Measurements from ENCODE around the gene GNB1L. TPM values are rescaled to one million over a fixed set of nuclear protein-coding genes. Genes with fewer than 3 reads are reported as not detected.

GNB1L gene
- total and polyA plus RNA-seq, 4 donors = 4.5 to 9.3 (median 6.7) TPM

- H3K9ac ChIP-seq (ENCODE audit: insufficient read depth in 1 of 2, low read length in 2 of 2) = no peak overlapping the region
- no peaks in the 10 kb centered on the region for H3K9me3 ChIP-seq (ENCODE audit: control insufficient read depth in 4 of 4, insufficient read depth in 3 of 4, low read length in 3 of 4)
- H3K4me1 ChIP-seq (ENCODE audit: control insufficient read depth in 5 of 5, insufficient read depth in 5 of 5, low read length in 5 of 5) = peaks cover 0 to 22% (median 0%) of the 10 kb centered on the region in 5 donors
- TF ChIP-seq CTCF (IDR thresholded peaks at IDR 0.05; ENCODE audit: control extremely low read depth, extremely low read depth) = no peak
- no peak overlapping the region for H3K27ac ChIP-seq (ENCODE audit: low read depth in 1 of 2, low read length in 1 of 2)
- H3K27me3 ChIP-seq (ENCODE audit: control insufficient read depth in 3 of 3, insufficient read depth in 3 of 3, low read length in 2 of 3) = no peaks in the 10 kb centered on the region
- DNase-seq = no peak
- H3K4me3 ChIP-seq = no peak overlapping the region
- peaks cover 0 to 3% (median 0%) of the 10 kb centered on the region in 4 donors for H3K36me3 ChIP-seq (ENCODE audit: control insufficient read depth in 4 of 4, insufficient read depth in 4 of 4, low read length in 4 of 4)
- 92 to 94% methylated on average over 20 of the region's 20 CpGs for WGBS, 2 donors
- no peak for ATAC-seq (ENCODE audit: insufficient read depth, low FRiP score)
Observed at GRCh38 chr22:19821523-19822300, 33.0 kb downstream of the GNB1L start.

GRCh38 chr22:19820880-19821522 is 33.7 kb downstream of the GNB1L start:
- Histone ChIP-seq H3K4me1 (ENCODE audit: control insufficient read depth in 5 of 5, insufficient read depth in 5 of 5, low read length in 5 of 5) (peaks cover 0 to 29% (median 0%) of the 10 kb centered on the region in 5 donors), H3K36me3 (ENCODE audit: control insufficient read depth in 4 of 4, insufficient read depth in 4 of 4, low read length in 4 of 4) (peaks cover 0 to 3% (median 0%) of the 10 kb centered on the region in 4 donors), H3K9ac (ENCODE audit: insufficient read depth in 1 of 2, low read length in 2 of 2) (no peak overlapping the region), H3K9me3 (ENCODE audit: control insufficient read depth in 4 of 4, insufficient read depth in 3 of 4, low read length in 3 of 4) (no peaks in the 10 kb centered on the region), H3K27me3 (ENCODE audit: control insufficient read depth in 3 of 3, insufficient read depth in 3 of 3, low read length in 2 of 3) (no peaks in the 10 kb centered on the region), H3K27ac (ENCODE audit: low read depth in 1 of 2, low read length in 1 of 2) (no peak overlapping the region), H3K4me3 (no peak overlapping the region)
- no peak for TF ChIP-seq CTCF (IDR thresholded peaks at IDR 0.05; ENCODE audit: control extremely low read depth, extremely low read depth)
- ATAC-seq (ENCODE audit: insufficient read depth, low FRiP score) (no peak), DNase-seq (no peak)
- WGBS, 2 donors = 96% methylated on average over 18 of the region's 18 CpGs

GRCh38 chr22:19819911-19820879 is 34.5 kb downstream of the GNB1L start:
- WGBS, 2 donors = 93 to 97% methylated on average over 21 of the region's 21 CpGs
- Histone ChIP-seq H3K4me1 (ENCODE audit: control insufficient read depth in 5 of 5, insufficient read depth in 5 of 5, low read length in 5 of 5) (peaks cover 0 to 31% (median 0%) of the 10 kb centered on the region in 5 donors), H3K36me3 (ENCODE audit: control insufficient read depth in 4 of 4, insufficient read depth in 4 of 4, low read length in 4 of 4) (peaks cover 0 to 3% (median 0%) of the 10 kb centered on the region in 4 donors), H3K4me3 (no peak overlapping the region), H3K27ac (ENCODE audit: low read depth in 1 of 2, low read length in 1 of 2) (no peak overlapping the region), H3K27me3 (ENCODE audit: control insufficient read depth in 3 of 3, insufficient read depth in 3 of 3, low read length in 2 of 3) (no peaks in the 10 kb centered on the region), H3K9me3 (ENCODE audit: control insufficient read depth in 4 of 4, insufficient read depth in 3 of 4, low read length in 3 of 4) (no peaks in the 10 kb centered on the region), H3K9ac (ENCODE audit: insufficient read depth in 1 of 2, low read length in 2 of 2) (no peak overlapping the region)
- DNase-seq (no peak), ATAC-seq (ENCODE audit: insufficient read depth, low FRiP score) (no peak)
- no peak for TF ChIP-seq CTCF (IDR thresholded peaks at IDR 0.05; ENCODE audit: control extremely low read depth, extremely low read depth)
